Activated T-helper 1 cell treated with anti-CD3 and anti-CD28 coated beads, Interleukin-2, amount 50 U/mL, for 16 hours (primary cell): ENCODE measurements around the gene SLC1A1.
"Not testable (repeated sequence)": the region's sequence is repeated elsewhere in the genome, so short reads cannot be mapped to it uniquely, and the experiment has no call there.

Experiments
- DNase-seq, 2 donors: peaks; one replicate each; pipeline ENCODE4 v3.0.0-alpha.2; 2020; ENCODE audit warnings: low read depth in 1 of 2, low spot score in 1 of 2

The SLC1A1 gene

GRCh38 chr9:4504250-4504649, 14.0 kb downstream of the SLC1A1 start:
- DNase-seq: no peak

- no peak for DNase-seq
Observed at GRCh38 chr9:4506490-4506889, 16.2 kb downstream of the SLC1A1 start.

- no peak for DNase-seq
Observed at GRCh38 chr9:4507306-4508130, 17.2 kb downstream of the SLC1A1 start.

- no peak for DNase-seq
Observed at GRCh38 chr9:4508246-4508906, 18.1 kb downstream of the SLC1A1 start.

- DNase-seq: no peak
Observed at GRCh38 chr9:4508907-4509589, 18.8 kb downstream of the SLC1A1 start.

- DNase-seq: no peak
Observed at GRCh38 chr9:4509590-4509984, 19.3 kb downstream of the SLC1A1 start.

- no peak for DNase-seq
Observed at GRCh38 chr9:4510546-4511322, 20.5 kb downstream of the SLC1A1 start.

- no peak for DNase-seq
Observed at GRCh38 chr9:4514252-4515128, 24.2 kb downstream of the SLC1A1 start.

- DNase-seq: no peak
Observed at GRCh38 chr9:4515958-4516375, 25.7 kb downstream of the SLC1A1 start.

GRCh38 chr9:4517274-4517673, 27.0 kb downstream of the SLC1A1 start:
- DNase-seq: no peak

GRCh38 chr9:4519604-4520003, 29.3 kb downstream of the SLC1A1 start:
- DNase-seq: no peak

- no peak for DNase-seq
Observed at GRCh38 chr9:4520055-4520454, 29.8 kb downstream of the SLC1A1 start.

- DNase-seq: no peak
Observed at GRCh38 chr9:4530375-4530774, 40.1 kb downstream of the SLC1A1 start.

GRCh38 chr9:4530831-4531230, 40.6 kb downstream of the SLC1A1 start:
- DNase-seq: not testable (repeated sequence)

- DNase-seq: not testable (repeated sequence)
Observed at GRCh38 chr9:4531355-4531754, 41.1 kb downstream of the SLC1A1 start.

GRCh38 chr9:4533881-4534280, 43.6 kb downstream of the SLC1A1 start:
- not testable (repeated sequence) for DNase-seq

- not testable (repeated sequence) for DNase-seq
Observed at GRCh38 chr9:4536196-4536595, 45.9 kb downstream of the SLC1A1 start.

- DNase-seq: no peak
Observed at GRCh38 chr9:4537581-4537980, 47.3 kb downstream of the SLC1A1 start.

- no peak for DNase-seq
Observed at GRCh38 chr9:4538107-4538506, 47.8 kb downstream of the SLC1A1 start.

- no peak for DNase-seq
Observed at GRCh38 chr9:4538621-4539020, 48.4 kb downstream of the SLC1A1 start.
